Mucosa of rectum (tissue), 2 donors: ENCODE data around the gene MPP1.

Experiments
- H3K27ac ChIP-seq, 2 donors: one replicate each; pipeline ENCODE4 v1.7.0; 2013; ENCODE audit warnings: inconsistent platforms in 2 of 2, low read depth in 2 of 2, low read length in 2 of 2
- H3K27me3 ChIP-seq, 2 donors: one replicate each; pipeline ENCODE4 v1.7.0; 2013; ENCODE audit warnings: low read length in 2 of 2; ENCODE audit not compliant: control insufficient read depth in 2 of 2, insufficient read depth in 2 of 2
- H3K36me3 ChIP-seq, 2 donors: one replicate each; pipeline ENCODE4 v1.7.0; 2013; ENCODE audit warnings: low read length in 2 of 2; ENCODE audit not compliant: control insufficient read depth in 2 of 2, insufficient read depth in 2 of 2
- H3K4me1 ChIP-seq, 2 donors: one replicate each; pipeline ENCODE4 v1.7.0; 2013; ENCODE audit warnings: low read length in 2 of 2, mild to moderate bottlenecking in 1 of 2; ENCODE audit not compliant: control insufficient read depth in 2 of 2, insufficient read depth in 2 of 2
- H3K4me3 ChIP-seq, 2 donors: one replicate each; pipeline ENCODE4 v1.7.0; 2013; ENCODE audit warnings: low read length in 2 of 2
- H3K9ac ChIP-seq, 2 donors: one replicate each; pipeline ENCODE4 v1.7.0; 2013; ENCODE audit warnings: low read length in 2 of 2, low read depth in 1 of 2, mild to moderate bottlenecking in 1 of 2
- H3K9me3 ChIP-seq, 2 donors: one replicate each; pipeline ENCODE4 v1.7.0; 2013; ENCODE audit warnings: low read length in 2 of 2; ENCODE audit not compliant: control insufficient read depth in 2 of 2
- donor health status: healthy.
- donor health status: Normal muscosa, but diverticular disease.

MPP1 gene

GRCh38 chrX:154776753-154777152, 28.5 kb downstream of the MPP1 start:
- H3K9me3 ChIP-seq: no peaks in the 10 kb centered on the region
- H3K4me3 ChIP-seq: no peak overlapping the region
- H3K36me3 ChIP-seq: peaks cover 27 to 45% of the 10 kb centered on the region in 2 donors
- no peaks in the 10 kb centered on the region for H3K4me1 ChIP-seq
- H3K27me3 ChIP-seq: no peaks in the 10 kb centered on the region
- H3K27ac ChIP-seq: no peak overlapping the region
- no peak overlapping the region for H3K9ac ChIP-seq

GRCh38 chrX:154775419-154776349, 29.6 kb downstream of the MPP1 start:
- Histone ChIP-seq H3K27ac (no peak overlapping the region), H3K36me3 (peaks cover 27 to 46% of the 10 kb centered on the region in 2 donors), H3K4me1 (no peaks in the 10 kb centered on the region), H3K9ac (no peak overlapping the region), H3K27me3 (no peaks in the 10 kb centered on the region), H3K9me3 (no peaks in the 10 kb centered on the region), H3K4me3 (no peak overlapping the region)

- Histone ChIP-seq H3K27ac (no peak overlapping the region), H3K27me3 (no peaks in the 10 kb centered on the region), H3K9me3 (no peaks in the 10 kb centered on the region), H3K4me3 (no peak overlapping the region), H3K36me3 (peaks cover 29 to 48% of the 10 kb centered on the region in 2 donors), H3K9ac (no peak overlapping the region), H3K4me1 (no peaks in the 10 kb centered on the region)
These were observed 30.7 kb downstream of the MPP1 start for GRCh38 chrX:154774622-154775021.

GRCh38 chrX:154762537-154763296, 42.6 kb downstream of the MPP1 start, which contains the start of gene DKC1:
Gene DKC1, plus strand, starts transcription at chrX:154762864. Its CDS starts 102 bp downstream, at chrX:154762966.
- peaks cover 6 to 17% of the 10 kb centered on the region in 2 donors for H3K36me3 ChIP-seq
- peak within 1 kb of the TSS; percentile 60 to 66 for H3K9ac ChIP-seq
- peak within 1 kb of the TSS; percentile 64 to 89 for H3K4me3 ChIP-seq

GRCh38 chrX:154761977-154762536, 43.2 kb downstream of the MPP1 start:
- Histone ChIP-seq H3K4me1 (no peaks in the 10 kb centered on the region), H3K9ac (peak overlapping the region; percentile 46 to 66), H3K27me3 (no peaks in the 10 kb centered on the region), H3K9me3 (no peaks in the 10 kb centered on the region), H3K27ac (peak overlapping the region; percentile 71 to 75), H3K36me3 (peaks cover 6 to 15% of the 10 kb centered on the region in 2 donors), H3K4me3 (peak overlapping the region; percentile 64 to 89)

More at GRCh38 chrX:154762537-154763296, 42.6 kb downstream of the MPP1 start, which contains the start of gene DKC1:
- no peaks in the 10 kb centered on the region for H3K9me3 ChIP-seq
- no peaks in the 10 kb centered on the region for H3K4me1 ChIP-seq
- peak within 1 kb of the TSS; percentile 71 to 75 for H3K27ac ChIP-seq
- no peaks in the 10 kb centered on the region for H3K27me3 ChIP-seq

GRCh38 chrX:154758696-154759095, 46.6 kb downstream of the MPP1 start:
- Histone ChIP-seq H3K36me3 (no peaks in the 10 kb centered on the region), H3K9me3 (no peaks in the 10 kb centered on the region), H3K27ac (no peak overlapping the region), H3K27me3 (no peaks in the 10 kb centered on the region), H3K9ac (no peak overlapping the region), H3K4me3 (no peak overlapping the region), H3K4me1 (no peaks in the 10 kb centered on the region)

- peak overlapping the region in 1 of 2 donors; percentile 58 for H3K27ac ChIP-seq
- peak overlapping the region in 1 of 2 donors; percentile 62 for H3K4me3 ChIP-seq
These were observed 53.5 kb downstream of the MPP1 start for GRCh38 chrX:154751669-154752271.

GRCh38 chrX:154751203-154751668, 54.0 kb downstream of the MPP1 start:
- H3K4me3 ChIP-seq: peak overlapping the region in 1 of 2 donors; percentile 62
- peak overlapping the region in 1 of 2 donors; percentile 58 for H3K27ac ChIP-seq
- H3K27me3 ChIP-seq: peaks cover 7 to 23% of the 10 kb centered on the region in 2 donors
- no peak overlapping the region for H3K9ac ChIP-seq
- H3K4me1 ChIP-seq: no peaks in the 10 kb centered on the region
- H3K9me3 ChIP-seq: no peaks in the 10 kb centered on the region
- no peaks in the 10 kb centered on the region for H3K36me3 ChIP-seq

More at GRCh38 chrX:154751669-154752271, 53.5 kb downstream of the MPP1 start:
- Histone ChIP-seq H3K27me3 (peaks cover 7 to 21% of the 10 kb centered on the region in 2 donors), H3K36me3 (no peaks in the 10 kb centered on the region), H3K9me3 (no peaks in the 10 kb centered on the region), H3K9ac (no peak overlapping the region), H3K4me1 (no peaks in the 10 kb centered on the region)

GRCh38 chrX:154750301-154751202, 54.7 kb downstream of the MPP1 start, which contains the start of gene GAB3:
Gene GAB3, minus strand, starts transcription at chrX:154751077. Its CDS starts 52 bp downstream, at chrX:154751025.
- peak within 1 kb of the TSS; percentile 44 to 66 for H3K4me3 ChIP-seq
- peak within 1 kb of the TSS; percentile 1 to 41 for H3K9ac ChIP-seq
- H3K4me1 ChIP-seq: no peaks in the 10 kb centered on the region
- H3K27ac ChIP-seq: peak within 1 kb of the TSS; percentile 48 to 79
- H3K9me3 ChIP-seq: no peaks in the 10 kb centered on the region
- peaks cover 7 to 23% of the 10 kb centered on the region in 2 donors for H3K27me3 ChIP-seq
- no peaks in the 10 kb centered on the region for H3K36me3 ChIP-seq
